LNCAP (cell line): ENCODE results near the gene PHB1.

Experiments
- CTCF ChIP-seq: fragments of 450-650 bp; IDR thresholded peaks from 2 replicates; pipeline ENCODE4 v1.5.1; 2017; ENCODE audit warnings: mild to moderate bottlenecking

PHB1 gene

GRCh38 chr17:49414622-49415350 lies at the start of gene PHB1:
PHB1 (minus strand) TSS chr17:49414882; CDS start chr17:49413264, 1,618 bp downstream.
- TF ChIP-seq CTCF = no peak

DNA sequence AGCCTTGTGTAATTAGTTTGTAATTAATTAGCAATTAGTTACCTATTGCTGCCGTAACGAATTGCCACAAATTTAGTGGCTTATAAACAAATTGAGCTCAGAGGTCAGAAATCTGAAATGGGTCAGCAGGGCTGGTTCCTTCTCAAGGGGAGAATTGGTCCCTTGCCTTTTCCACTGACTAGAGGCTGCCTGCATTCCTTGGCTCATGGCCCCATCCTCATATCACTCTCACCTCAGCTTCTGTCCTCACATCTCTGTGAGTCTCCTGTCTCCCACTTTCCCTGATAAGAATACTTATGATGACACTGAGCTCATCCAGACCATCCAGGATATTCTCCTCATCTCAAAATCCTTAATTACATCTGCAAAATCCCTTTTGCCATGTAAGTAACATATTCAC lies 49.4 kb upstream of the PHB1 start:
- TF ChIP-seq CTCF = no peak

DNA sequence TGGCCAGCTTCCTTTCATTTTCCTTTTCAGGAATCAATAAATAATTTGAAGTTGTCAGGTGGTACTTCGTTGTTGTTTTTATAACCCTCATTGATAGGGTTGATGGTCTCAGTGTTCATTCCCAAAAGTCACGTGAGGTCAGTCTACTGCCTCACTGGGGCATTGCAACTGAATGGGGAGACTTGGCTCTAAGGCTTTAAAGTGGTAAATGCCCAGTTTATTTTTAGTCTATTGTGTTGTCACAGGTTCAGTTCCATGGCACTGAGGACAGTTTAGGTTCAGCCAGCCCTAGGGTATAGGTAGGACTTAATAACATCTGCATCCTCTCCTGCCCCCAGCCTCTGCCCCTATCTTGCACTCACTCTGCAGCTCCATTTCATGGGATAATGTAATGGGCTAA lies 46.9 kb upstream of the PHB1 start:
- TF ChIP-seq CTCF = no peak

GRCh38 chr17:49460401-49460800 lies 45.7 kb upstream of the PHB1 start:
- TF ChIP-seq CTCF = no peak

DNA sequence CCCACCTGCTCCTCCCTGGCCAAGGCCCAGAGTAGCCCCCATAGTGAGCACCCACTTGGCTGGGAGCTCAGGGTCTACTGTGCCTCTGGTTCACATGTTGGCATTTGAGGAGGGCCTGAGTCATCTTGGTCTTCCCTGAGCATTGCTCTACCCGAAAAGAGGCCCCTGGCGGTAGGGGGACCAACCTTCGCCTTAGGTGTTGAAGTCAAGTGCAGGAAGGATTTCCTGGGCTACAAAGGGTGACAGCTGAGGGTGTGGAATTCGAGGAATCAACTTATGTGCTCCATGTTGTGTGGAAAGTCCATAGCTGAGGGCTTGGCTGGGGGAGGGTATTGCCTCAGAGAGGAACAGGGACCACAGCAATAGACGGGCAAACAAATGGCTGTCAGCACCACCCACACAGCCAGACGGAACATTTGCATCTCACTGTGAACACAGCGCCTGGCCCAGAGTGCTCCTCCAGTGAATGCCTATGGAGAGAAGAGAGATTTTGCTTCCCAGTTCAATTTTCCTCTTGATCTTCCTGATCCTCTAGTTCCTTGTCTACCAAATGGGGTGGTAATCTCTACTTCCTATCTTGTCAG lies 44.8 kb upstream of the PHB1 start:
- TF ChIP-seq CTCF = no peak

GRCh38 chr17:49457564-49458535 lies 43.2 kb upstream of the PHB1 start:
- TF ChIP-seq CTCF = no peak

DNA sequence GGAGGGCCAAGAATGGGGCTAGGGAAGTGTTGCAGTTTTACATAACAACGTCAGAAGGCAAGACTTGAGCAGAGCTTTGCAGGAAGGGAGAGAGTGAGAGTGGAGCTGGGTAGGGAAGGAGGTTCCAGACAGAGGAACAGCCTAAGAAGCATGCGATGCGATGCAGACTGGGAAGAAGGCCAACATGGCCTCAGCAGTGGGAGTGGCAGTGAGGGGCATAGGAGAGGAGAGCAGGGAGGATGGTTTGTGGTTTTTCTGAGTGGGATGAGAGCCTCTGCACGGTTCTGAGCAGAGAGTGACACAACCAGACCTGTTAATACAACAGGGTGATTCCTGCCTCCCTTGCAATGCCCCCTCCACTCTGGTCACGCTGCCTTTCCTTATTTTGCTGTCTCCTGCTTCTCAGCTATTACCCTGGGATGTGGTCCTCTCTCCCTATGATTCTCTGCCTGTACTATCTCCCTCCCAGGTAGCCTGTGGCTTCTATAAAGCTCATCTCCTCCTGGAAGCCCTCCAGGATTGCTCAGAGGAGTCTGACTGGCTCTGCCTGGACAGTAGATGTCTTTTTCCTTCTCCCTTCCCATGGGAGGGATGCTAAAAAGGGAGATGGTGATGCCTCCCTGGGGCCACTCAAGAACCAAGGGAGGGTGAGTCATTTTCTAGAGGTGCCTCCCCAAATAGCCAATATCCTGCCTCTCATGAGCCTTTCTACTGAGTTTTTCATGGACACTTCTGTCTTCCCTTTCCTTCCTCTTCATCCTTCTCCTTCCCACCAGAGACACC lies 41.7 kb upstream of the PHB1 start:
- TF ChIP-seq CTCF = no peak
